C4-2B (cell line): ENCODE results near the gene LINGO1.

ENCODE experiments used
- H3K27ac ChIP-seq: fragments of 450-650 bp; 2 replicates; pipeline ENCODE4 v1.5.1; 2017
- CTCF ChIP-seq: fragments of 450-650 bp; conservative IDR thresholded peaks from 2 replicates; pipeline ENCODE4 v1.5.1; 2017; ENCODE audit warnings: mild to moderate bottlenecking
- ZFX ChIP-seq: fragments of 450-650 bp; IDR thresholded peaks from 2 replicates; pipeline ENCODE4 v1.6.1; 2017

LINGO1 gene

GRCh38 chr15:77636209-77636608 is 3.5 kb upstream of the LINGO1 start:
- H3K27ac ChIP-seq = no peak overlapping the region
- TF ChIP-seq CTCF = no peak
- no peak for TF ChIP-seq ZFX

GRCh38 chr15:77634266-77634962 is 1.7 kb upstream of the LINGO1 start:
- no peak for TF ChIP-seq ZFX
- no peak; the same call in 1 of the 2 replicates for TF ChIP-seq CTCF
- H3K27ac ChIP-seq = no peak overlapping the region

- H3K27ac ChIP-seq = no peak overlapping the region
- TF ChIP-seq CTCF = no peak
- no peak for TF ChIP-seq ZFX
Measured at GRCh38 chr15:77633913-77634265, 1.2 kb upstream of the LINGO1 start.

GRCh38 chr15:77633134-77633912 is 611 bp upstream of the LINGO1 start:
- TF ChIP-seq ZFX (no peak), CTCF (peak; percentile 100)
- no peak overlapping the region for H3K27ac ChIP-seq

- no peak overlapping the region for H3K27ac ChIP-seq
- no peak for TF ChIP-seq CTCF
- no peak for TF ChIP-seq ZFX
Measured at GRCh38 chr15:77631745-77632533, 773 bp downstream of the LINGO1 start.

- H3K27ac ChIP-seq = no peak overlapping the region
- TF ChIP-seq ZFX (no peak), CTCF (no peak)
Measured at GRCh38 chr15:77630956-77631744, 1.6 kb downstream of the LINGO1 start.
